K562 (cell line): ENCODE results near the gene ACAD8.

Experiments
- JUNB ChIP-seq: fragments of 450-650 bp; formaldehyde crosslinking; conservative IDR thresholded peaks from 2 replicates; pipeline ENCODE4 v1.4.0; 2020; ENCODE audit warnings: mild to moderate bottlenecking
- KLF10 ChIP-seq: fragments of 250-450 bp; sonication (Bioruptor Pico); IDR thresholded peaks from 2 replicates; pipeline ENCODE4 v1.6.1; 2021; ENCODE audit warnings: matching md5 sums
- POLR2A ChIP-seq: fragments of 450-650 bp; conservative IDR thresholded peaks from 2 replicates; pipeline ENCODE4 v1.6.1; 2016
- RAD21 ChIP-seq, 2 experiments: fragments of 250-450 bp in 1 of 2; fragments of 450-650 bp in 1 of 2; sonication (Bioruptor Pico) in 1 of 2; formaldehyde crosslinking in 1 of 2; IDR thresholded peaks in 1 of 2; conservative IDR thresholded peaks in 1 of 2; 2 replicates each; pipeline versions ENCODE4 v1.4.0 to v1.8.0; 2020 to 2022; ENCODE audit warnings: mild to moderate bottlenecking in 2 of 2, moderate library complexity in 1 of 2
- TF ChIP-seq, protein P1 (sequence below), 3 experiments: IDR thresholded peaks in 2 of 3; conservative IDR thresholded peaks in 1 of 3; 2 replicates each; pipeline ENCODE4 v1.5.1; 2011 to 2012; ENCODE audit warnings: low read length in 3 of 3, mild to moderate bottlenecking in 3 of 3, control low read depth in 2 of 3, improper control_type of control experiment in 1 of 3, inconsistent platforms in 1 of 3, low read depth in 1 of 3, mixed read lengths in 1 of 3, moderate library complexity in 1 of 3; ENCODE audit not compliant: insufficient read depth in 2 of 3

DNA sequence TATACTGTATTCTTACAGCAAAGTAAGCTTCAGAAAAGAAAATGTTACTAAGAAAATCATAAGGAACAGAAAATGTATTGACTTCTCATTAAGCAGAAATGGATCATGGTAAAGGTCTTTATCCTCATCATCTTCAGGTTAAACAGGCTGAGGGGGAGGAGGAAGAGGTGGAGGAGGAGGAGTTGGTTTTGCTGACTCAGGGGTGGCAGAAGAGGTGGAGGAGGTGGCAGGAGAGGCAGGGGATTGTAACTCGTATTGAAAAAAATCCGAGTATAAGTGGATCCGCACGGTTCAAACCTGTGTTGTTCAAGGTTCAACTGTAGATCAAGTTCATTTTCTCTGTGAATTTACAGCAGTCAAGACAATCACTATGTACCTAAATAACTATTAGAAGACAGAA, 35.8 kb downstream of the ACAD8 start:
- no peak for TF ChIP-seq POLR2A
- no peak for TF ChIP-seq RAD21 (CRISPR knock-in tag; conservative IDR thresholded peaks at IDR 0.05 in 1 of 2, IDR thresholded peaks at IDR 0.05 in 1 of 2)
- TF ChIP-seq JUNB (CRISPR knock-in tag): no peak
- TF ChIP-seq KLF10 (CRISPR knock-in tag): no peak
- TF ChIP-seq, protein P1, sequence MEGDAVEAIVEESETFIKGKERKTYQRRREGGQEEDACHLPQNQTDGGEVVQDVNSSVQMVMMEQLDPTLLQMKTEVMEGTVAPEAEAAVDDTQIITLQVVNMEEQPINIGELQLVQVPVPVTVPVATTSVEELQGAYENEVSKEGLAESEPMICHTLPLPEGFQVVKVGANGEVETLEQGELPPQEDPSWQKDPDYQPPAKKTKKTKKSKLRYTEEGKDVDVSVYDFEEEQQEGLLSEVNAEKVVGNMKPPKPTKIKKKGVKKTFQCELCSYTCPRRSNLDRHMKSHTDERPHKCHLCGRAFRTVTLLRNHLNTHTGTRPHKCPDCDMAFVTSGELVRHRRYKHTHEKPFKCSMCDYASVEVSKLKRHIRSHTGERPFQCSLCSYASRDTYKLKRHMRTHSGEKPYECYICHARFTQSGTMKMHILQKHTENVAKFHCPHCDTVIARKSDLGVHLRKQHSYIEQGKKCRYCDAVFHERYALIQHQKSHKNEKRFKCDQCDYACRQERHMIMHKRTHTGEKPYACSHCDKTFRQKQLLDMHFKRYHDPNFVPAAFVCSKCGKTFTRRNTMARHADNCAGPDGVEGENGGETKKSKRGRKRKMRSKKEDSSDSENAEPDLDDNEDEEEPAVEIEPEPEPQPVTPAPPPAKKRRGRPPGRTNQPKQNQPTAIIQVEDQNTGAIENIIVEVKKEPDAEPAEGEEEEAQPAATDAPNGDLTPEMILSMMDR (IDR thresholded peaks at IDR 0.05 in 2 of 3, conservative IDR thresholded peaks at IDR 0.05 in 1 of 3; ENCODE audit: insufficient read depth in 2 of 3, low read depth in 1 of 3, low read length in 3 of 3): no peak
